ENCODE measurements around the gene ATF4. TPM values are rescaled to one million over a fixed set of nuclear protein-coding genes. Genes with fewer than 3 reads are reported as not detected.
"Not testable (repeated sequence)": the region's sequence is repeated elsewhere in the genome, so short reads cannot be mapped to it uniquely, and the experiment has no call there.

Gene ATF4
- total and polyA plus RNA-seq, 12 donors = 207 to 1,513 (median 346) TPM

DNA sequence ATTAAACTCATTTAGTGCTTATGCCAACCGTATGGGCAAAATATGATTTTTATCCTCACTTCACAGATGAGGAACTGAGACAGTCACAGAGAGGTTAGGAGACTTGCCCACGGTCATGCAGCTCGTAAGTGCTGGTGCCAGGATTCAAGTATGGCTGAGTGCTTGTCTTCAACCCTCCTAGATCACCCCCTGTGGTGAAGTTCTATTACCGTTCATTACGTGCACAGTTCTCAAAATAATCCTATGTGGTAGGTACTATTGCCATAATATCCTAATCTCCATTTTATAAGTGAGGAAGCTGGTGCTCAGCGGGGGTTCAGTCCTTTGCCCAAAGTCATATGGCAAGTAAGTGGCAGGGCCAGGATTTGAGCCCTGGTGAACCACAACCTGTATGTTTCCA is 16.7 kb upstream of the ATF4 start:
- peak overlapping the region in 1 of 5 donors; percentile 95 for H3K27ac ChIP-seq
- TF ChIP-seq POLR2A (IDR thresholded peaks at IDR 0.05) = no peak
- TF ChIP-seq, protein P1, sequence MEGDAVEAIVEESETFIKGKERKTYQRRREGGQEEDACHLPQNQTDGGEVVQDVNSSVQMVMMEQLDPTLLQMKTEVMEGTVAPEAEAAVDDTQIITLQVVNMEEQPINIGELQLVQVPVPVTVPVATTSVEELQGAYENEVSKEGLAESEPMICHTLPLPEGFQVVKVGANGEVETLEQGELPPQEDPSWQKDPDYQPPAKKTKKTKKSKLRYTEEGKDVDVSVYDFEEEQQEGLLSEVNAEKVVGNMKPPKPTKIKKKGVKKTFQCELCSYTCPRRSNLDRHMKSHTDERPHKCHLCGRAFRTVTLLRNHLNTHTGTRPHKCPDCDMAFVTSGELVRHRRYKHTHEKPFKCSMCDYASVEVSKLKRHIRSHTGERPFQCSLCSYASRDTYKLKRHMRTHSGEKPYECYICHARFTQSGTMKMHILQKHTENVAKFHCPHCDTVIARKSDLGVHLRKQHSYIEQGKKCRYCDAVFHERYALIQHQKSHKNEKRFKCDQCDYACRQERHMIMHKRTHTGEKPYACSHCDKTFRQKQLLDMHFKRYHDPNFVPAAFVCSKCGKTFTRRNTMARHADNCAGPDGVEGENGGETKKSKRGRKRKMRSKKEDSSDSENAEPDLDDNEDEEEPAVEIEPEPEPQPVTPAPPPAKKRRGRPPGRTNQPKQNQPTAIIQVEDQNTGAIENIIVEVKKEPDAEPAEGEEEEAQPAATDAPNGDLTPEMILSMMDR (IDR thresholded peaks at IDR 0.05) = no peak
- intact Hi-C loops (cut with DNase I) = loop anchor here in 1 of 2 donors (2.0 kb wide), 1 partner anchor 15 kb away; no protein-coding TSS in a partner anchor
- DNase-seq = peak in 1 of 7 donors; percentile 11
- 41 to 75% (median 60%) methylated on average over 6 of the region's 6 CpGs for WGBS, 4 donors
- H3K4me1 ChIP-seq (replicated peaks in 1 of 2) = peaks cover 24% of the 10 kb centered on the region in 2 donors
- peak overlapping the region in 1 of 4 donors; percentile 90 for H3K4me3 ChIP-seq
- no peaks in the 10 kb centered on the region for H3K9me3 ChIP-seq (replicated peaks in 1 of 3)
- no peaks in the 10 kb centered on the region for H3K27me3 ChIP-seq
- H3K36me3 ChIP-seq (replicated peaks in 1 of 2) = peaks cover 0 to 43% of the 10 kb centered on the region in 2 donors

DNA sequence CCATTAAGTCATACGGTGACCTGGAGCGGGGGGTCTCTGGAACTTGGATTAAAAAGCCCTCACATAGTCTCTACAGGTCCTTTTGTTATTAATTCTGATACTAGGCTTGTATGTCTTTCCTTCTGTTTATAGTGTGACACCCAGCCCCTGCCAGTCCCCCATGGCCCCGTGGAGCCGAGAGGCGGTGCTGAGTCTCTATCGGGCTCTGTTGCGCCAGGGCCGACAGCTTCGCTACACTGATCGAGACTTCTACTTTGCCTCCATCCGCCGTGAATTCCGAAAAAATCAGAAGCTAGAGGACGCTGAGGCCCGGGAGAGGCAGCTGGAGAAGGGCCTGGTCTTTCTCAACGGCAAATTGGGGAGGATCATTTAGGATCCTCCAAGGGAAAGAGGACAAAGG is 16.3 kb upstream of the ATF4 start:
- Histone ChIP-seq H3K4me3 (no peak overlapping the region), H3K36me3 (replicated peaks in 1 of 2) (peaks cover 0 to 47% of the 10 kb centered on the region in 2 donors), H3K4me1 (replicated peaks in 1 of 2) (peaks cover 24% of the 10 kb centered on the region in 2 donors), H3K27ac (no peak overlapping the region), H3K9me3 (replicated peaks in 1 of 3) (no peaks in the 10 kb centered on the region), H3K27me3 (no peaks in the 10 kb centered on the region)
- intact Hi-C loops (cut with DNase I) = no loop called here
- 90 to 95% (median 93%) methylated on average over 16 of the region's 16 CpGs for WGBS, 4 donors
- DNase-seq = peak in 1 of 7 donors; percentile 12
- TF ChIP-seq, protein P1 (IDR thresholded peaks at IDR 0.05) = no peak
- TF ChIP-seq POLR2A (IDR thresholded peaks at IDR 0.05) = no peak

DNA sequence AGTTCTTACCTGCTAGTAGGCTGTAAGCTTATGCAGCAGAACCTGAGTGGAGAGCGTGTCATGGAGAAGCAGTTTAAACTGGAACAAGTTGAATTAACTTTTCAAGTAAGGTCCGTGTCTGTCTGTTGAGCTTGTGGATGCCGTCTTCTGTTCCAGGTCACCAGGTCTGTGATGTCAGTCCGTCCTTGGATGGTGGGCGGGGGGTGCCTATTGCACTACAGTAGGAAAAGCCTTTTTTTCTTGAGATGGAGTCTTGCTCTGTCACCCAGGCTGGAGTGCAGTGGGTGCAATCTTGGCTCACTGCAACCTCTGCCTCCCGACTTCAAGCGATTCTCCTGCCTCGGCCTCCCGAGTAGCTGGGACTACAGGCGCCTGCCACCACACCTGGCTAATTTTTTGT is 13.3 kb upstream of the ATF4 start:
- H3K4me3 ChIP-seq; intact Hi-C loops (cut with DNase I); H3K9me3 ChIP-seq (replicated peaks in 1 of 3); DNase-seq; H3K27me3 ChIP-seq; H3K27ac ChIP-seq: not testable (repeated sequence)
- WGBS, 4 donors = 60 to 82% (median 68%) methylated on average over 10 of the region's 10 CpGs
- Histone ChIP-seq H3K4me1 (replicated peaks in 1 of 2) (peaks cover 10 to 14% of the 10 kb centered on the region in 2 donors), H3K36me3 (replicated peaks in 1 of 2) (peaks cover 0 to 76% of the 10 kb centered on the region in 2 donors)

DNA sequence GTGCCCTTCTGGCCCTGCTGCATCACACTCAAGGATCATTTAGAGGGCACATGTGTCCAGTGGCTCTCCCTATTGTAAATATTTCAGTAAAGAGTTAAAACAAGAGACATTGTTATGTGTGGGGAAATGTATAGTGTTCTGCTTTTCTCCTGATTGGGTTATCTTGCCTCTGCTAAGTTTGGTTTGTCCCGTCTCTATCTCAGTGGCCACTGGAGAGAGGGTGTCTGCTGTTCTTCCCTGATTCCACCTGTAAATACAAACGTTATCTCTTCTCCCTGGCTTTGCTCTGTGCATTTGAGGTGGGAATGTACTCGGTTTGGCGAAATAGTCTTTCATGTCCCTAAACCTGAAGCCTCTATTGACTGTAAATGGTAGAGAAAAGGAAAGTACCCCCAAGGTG is 12.0 kb upstream of the ATF4 start:
- Histone ChIP-seq H3K4me3 (no peak overlapping the region), H3K4me1 (replicated peaks in 1 of 2) (peaks cover 5 to 6% of the 10 kb centered on the region in 2 donors), H3K36me3 (replicated peaks in 1 of 2) (peaks cover 0 to 89% of the 10 kb centered on the region in 2 donors), H3K9me3 (replicated peaks in 1 of 3) (no peaks in the 10 kb centered on the region), H3K27ac (no peak overlapping the region), H3K27me3 (no peaks in the 10 kb centered on the region)
- TF ChIP-seq, protein P1 (IDR thresholded peaks at IDR 0.05) = no peak
- TF ChIP-seq POLR2A (IDR thresholded peaks at IDR 0.05) = no peak
- 70 to 83% (median 72%) methylated on average over 4 of the region's 4 CpGs for WGBS, 4 donors
- DNase-seq = no peak
- intact Hi-C loops (cut with DNase I) = no loop called here

DNA sequence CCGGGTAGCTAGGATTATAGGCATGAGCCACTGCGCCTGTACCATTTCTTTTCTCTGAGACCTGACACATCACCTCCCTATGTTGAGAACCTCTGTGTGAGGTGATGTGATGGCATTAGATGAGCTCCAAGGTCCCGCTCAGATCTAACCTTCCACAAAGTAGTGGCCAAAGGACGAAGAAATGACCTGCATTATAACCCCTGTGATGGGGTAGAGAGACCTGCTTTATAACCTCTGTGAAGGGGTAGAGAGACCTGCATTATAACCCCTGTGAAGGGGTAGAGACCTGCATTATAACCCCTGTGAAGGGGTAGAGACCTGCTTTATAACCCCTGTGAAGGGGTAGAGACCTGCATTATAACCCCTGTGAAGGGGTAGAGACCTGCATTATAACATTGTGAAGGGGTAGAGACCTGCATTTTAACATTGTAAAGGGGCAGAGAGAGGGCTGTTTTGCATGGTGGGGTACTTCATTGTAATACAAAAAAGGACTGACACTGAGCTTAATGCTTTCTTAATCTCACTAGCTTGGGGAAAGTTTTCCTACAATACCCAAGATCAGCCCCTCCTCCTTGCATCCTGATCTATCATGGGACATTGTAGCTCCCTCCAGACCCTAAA is 9.7 kb upstream of the ATF4 start:
- no peaks in the 10 kb centered on the region for H3K9me3 ChIP-seq (replicated peaks in 1 of 3)
- DNase-seq = no peak
- H3K27ac ChIP-seq = no peak overlapping the region
- intact Hi-C loops (cut with DNase I) = loop anchor here in 1 of 2 donors (10.0 kb wide), 1 partner anchor 166 kb away; the partner anchor contains the start of gene SYNGR1
- H3K27me3 ChIP-seq = no peaks in the 10 kb centered on the region
- H3K4me1 ChIP-seq (replicated peaks in 1 of 2) = no peaks in the 10 kb centered on the region
- peaks cover 0 to 93% of the 10 kb centered on the region in 2 donors for H3K36me3 ChIP-seq (replicated peaks in 1 of 2)
- H3K4me3 ChIP-seq = no peak overlapping the region
- 87 to 95% (median 87%) methylated on average over 4 of the region's 4 CpGs for WGBS, 4 donors
- no peak for TF ChIP-seq POLR2A (IDR thresholded peaks at IDR 0.05)
- TF ChIP-seq, protein P1 (IDR thresholded peaks at IDR 0.05) = no peak
